K562 (cell line): ENCODE results near the gene OXSR1. TPM values are rescaled to one million over a fixed set of nuclear protein-coding genes. Genes with fewer than 3 reads are reported as not detected.

Experiments used
- polyA plus RNA-seq, 8 experiments: library from polyadenylated mRNA; depleted of rRNA in 4 of 8; stranded (reverse) in 5 of 8; unstranded in 3 of 8; fragments of >200 nt; fragmentation: Nextera tagmentation in 2 of 8; fragmentation: Illumina TruSeq in 1 of 8; extraction: Ambion mirVana in 2 of 8; extraction: Trizol in 1 of 8; gene quantifications; 2 replicates each; pipeline versions ENCODE4 v1.2.1 to v1.2.3, GENCODE V29; 2011 to 2014; ENCODE audit warnings: inconsistent platforms in 1 of 8, missing spikeins in 1 of 8
- small RNA-seq: library from RNA; depleted of rRNA; stranded (forward); fragments of <200 nt; gene quantifications from one replicate; pipeline ENCODE3, GENCODE V24; 2014
- total RNA-seq, 7 experiments: library from RNA; depleted of rRNA in 6 of 7; stranded (reverse); fragments of >200 nt in 6 of 7; fragmentation: Illumina TruSeq in 2 of 7; extraction: Trizol in 2 of 7; gene quantifications; 2 replicates each; pipeline versions ENCODE4 v1.2.1 to v1.2.3, GENCODE V29; 2011 to 2021; ENCODE audit warnings: low replicate concordance in 1 of 7

Gene OXSR1
- total and polyA plus RNA-seq, 9 of the 15 experiments (the other 6 are each of a cell fraction or from before 2014, with no cell fraction given), result 15.7 to 87.6 (median 48.7) TPM

Small RNA genes within 50 kb of the gene (small RNA-seq; reads per million reads assigned to genes)
- not detected for gene RF00019
- gene RNU6-235P, result not detected

Other genes with a start within 250 kb of the OXSR1 start
Only the 7 nearest of the 8 such genes appear.
- 12.6 and 17.4 TPM in 2 replicates for gene VILL, start 174.8 kb upstream of the OXSR1 start, total RNA-seq (2014; rRNA removed)
- gene VILL, start 174.8 kb upstream of the OXSR1 start, total RNA-seq (2014; rRNA removed; fragmentation: Illumina TruSeq; extraction: Trizol), result 3.3 and 4.3 TPM in 2 replicates
- 8.8 and 9.2 TPM in 2 replicates for gene VILL, start 174.8 kb upstream of the OXSR1 start, total RNA-seq (2015; rRNA removed; fragmentation: Illumina TruSeq; extraction: Trizol)
- gene VILL, start 174.8 kb upstream of the OXSR1 start, total RNA-seq (2021), result 12.4 and 13.4 TPM in 2 replicates
- gene VILL, start 174.8 kb upstream of the OXSR1 start, polyA plus RNA-seq (2011; rRNA removed), result 7.7 and 10.6 TPM in 2 replicates
- gene VILL, start 174.8 kb upstream of the OXSR1 start, polyA plus RNA-seq (2014; fragmentation: Illumina TruSeq; extraction: Trizol), result 8.7 and 9.8 TPM in 2 replicates
- under 1 TPM; 0.11 to 0.49 TPM for gene VILL, start 174.8 kb upstream of the OXSR1 start, polyA plus RNA-seq (2014; fragmentation: Nextera tagmentation; extraction: Ambion mirVana)
- 16.0 and 18.1 TPM in 2 replicates for gene VILL, start 174.8 kb upstream of the OXSR1 start, polyA plus RNA-seq (2014; rRNA removed)
- gene PLCD1, start 135.9 kb upstream of the OXSR1 start, total RNA-seq (2014; rRNA removed), result 152 and 190 TPM in 2 replicates
- gene PLCD1, start 135.9 kb upstream of the OXSR1 start, total RNA-seq (2014; rRNA removed; fragmentation: Illumina TruSeq; extraction: Trizol), result 60.7 and 88.3 TPM in 2 replicates
- 47.5 and 50.1 TPM in 2 replicates for gene PLCD1, start 135.9 kb upstream of the OXSR1 start, total RNA-seq (2015; rRNA removed; fragmentation: Illumina TruSeq; extraction: Trizol)
- 149 and 161 TPM in 2 replicates for gene PLCD1, start 135.9 kb upstream of the OXSR1 start, total RNA-seq (2021)
- 209 and 284 TPM in 2 replicates for gene PLCD1, start 135.9 kb upstream of the OXSR1 start, polyA plus RNA-seq (2011; rRNA removed)
- gene PLCD1, start 135.9 kb upstream of the OXSR1 start, polyA plus RNA-seq (2014; fragmentation: Illumina TruSeq; extraction: Trizol), result 135 and 145 TPM in 2 replicates
- gene PLCD1, start 135.9 kb upstream of the OXSR1 start, polyA plus RNA-seq (2014; fragmentation: Nextera tagmentation; extraction: Ambion mirVana), result 10 to 100 TPM in 1 of 2 experiments, 1 to 10 TPM in 1; 5.4 to 11.0 TPM
- gene PLCD1, start 135.9 kb upstream of the OXSR1 start, polyA plus RNA-seq (2014; rRNA removed), result 116 and 140 TPM in 2 replicates
- not detected in 2 replicates for gene DLEC1, start 126.3 kb upstream of the OXSR1 start, total RNA-seq (2014; rRNA removed)
- gene DLEC1, start 126.3 kb upstream of the OXSR1 start, total RNA-seq (2014; rRNA removed; fragmentation: Illumina TruSeq; extraction: Trizol), result not detected in 2 replicates
- gene DLEC1, start 126.3 kb upstream of the OXSR1 start, total RNA-seq (2015; rRNA removed; fragmentation: Illumina TruSeq; extraction: Trizol), result not detected in 2 replicates
- 0.02 TPM in 1 of 2 replicates, not detected in the other for gene DLEC1, start 126.3 kb upstream of the OXSR1 start, total RNA-seq (2021)
- gene DLEC1, start 126.3 kb upstream of the OXSR1 start, polyA plus RNA-seq (2011; rRNA removed), result not detected in 2 replicates
- not detected in 2 replicates for gene DLEC1, start 126.3 kb upstream of the OXSR1 start, polyA plus RNA-seq (2014; fragmentation: Illumina TruSeq; extraction: Trizol)
- under 1 TPM; 0.07 to 0.08 TPM for gene DLEC1, start 126.3 kb upstream of the OXSR1 start, polyA plus RNA-seq (2014; fragmentation: Nextera tagmentation; extraction: Ambion mirVana)
- gene DLEC1, start 126.3 kb upstream of the OXSR1 start, polyA plus RNA-seq (2014; rRNA removed), result not detected in 2 replicates
- gene ACAA1, start 28.4 kb upstream of the OXSR1 start, total RNA-seq (2014; rRNA removed), result 55.0 and 66.3 TPM in 2 replicates
- 23.6 and 34.5 TPM in 2 replicates for gene ACAA1, start 28.4 kb upstream of the OXSR1 start, total RNA-seq (2014; rRNA removed; fragmentation: Illumina TruSeq; extraction: Trizol)
- 53.5 and 62.3 TPM in 2 replicates for gene ACAA1, start 28.4 kb upstream of the OXSR1 start, total RNA-seq (2015; rRNA removed; fragmentation: Illumina TruSeq; extraction: Trizol)
- 66.8 and 67.9 TPM in 2 replicates for gene ACAA1, start 28.4 kb upstream of the OXSR1 start, total RNA-seq (2021)
- gene ACAA1, start 28.4 kb upstream of the OXSR1 start, polyA plus RNA-seq (2011; rRNA removed), result 60.2 and 92.0 TPM in 2 replicates
- 54.5 and 57.2 TPM in 2 replicates for gene ACAA1, start 28.4 kb upstream of the OXSR1 start, polyA plus RNA-seq (2014; fragmentation: Illumina TruSeq; extraction: Trizol)
- gene ACAA1, start 28.4 kb upstream of the OXSR1 start, polyA plus RNA-seq (2014; fragmentation: Nextera tagmentation; extraction: Ambion mirVana), result 1 to 10 TPM; 4.0 to 7.9 TPM
- gene ACAA1, start 28.4 kb upstream of the OXSR1 start, polyA plus RNA-seq (2014; rRNA removed), result 88.9 and 96.0 TPM in 2 replicates
- 13.3 and 25.3 TPM in 2 replicates for gene MYD88, start 26.9 kb upstream of the OXSR1 start, total RNA-seq (2014; rRNA removed)
- 3.2 and 3.3 TPM in 2 replicates for gene MYD88, start 26.9 kb upstream of the OXSR1 start, total RNA-seq (2014; rRNA removed; fragmentation: Illumina TruSeq; extraction: Trizol)
- gene MYD88, start 26.9 kb upstream of the OXSR1 start, total RNA-seq (2015; rRNA removed; fragmentation: Illumina TruSeq; extraction: Trizol), result 4.1 and 5.0 TPM in 2 replicates
- 33.0 and 33.1 TPM in 2 replicates for gene MYD88, start 26.9 kb upstream of the OXSR1 start, total RNA-seq (2021)
- gene MYD88, start 26.9 kb upstream of the OXSR1 start, polyA plus RNA-seq (2011; rRNA removed), result 37.6 and 37.8 TPM in 2 replicates
- 39.2 and 47.3 TPM in 2 replicates for gene MYD88, start 26.9 kb upstream of the OXSR1 start, polyA plus RNA-seq (2014; fragmentation: Illumina TruSeq; extraction: Trizol)
- 10 to 100 TPM; 19.5 to 37.7 TPM for gene MYD88, start 26.9 kb upstream of the OXSR1 start, polyA plus RNA-seq (2014; fragmentation: Nextera tagmentation; extraction: Ambion mirVana)
- gene MYD88, start 26.9 kb upstream of the OXSR1 start, polyA plus RNA-seq (2014; rRNA removed), result 27.6 and 37.7 TPM in 2 replicates
- not detected in 2 replicates for gene SLC22A13, start 100.3 kb downstream of the OXSR1 start, total RNA-seq (2014; rRNA removed)
- 0.13 and 0.18 TPM in 2 replicates for gene SLC22A13, start 100.3 kb downstream of the OXSR1 start, total RNA-seq (2014; rRNA removed; fragmentation: Illumina TruSeq; extraction: Trizol)
- gene SLC22A13, start 100.3 kb downstream of the OXSR1 start, total RNA-seq (2015; rRNA removed; fragmentation: Illumina TruSeq; extraction: Trizol), result 0.30 and 0.36 TPM in 2 replicates
- 0.29 and 0.49 TPM in 2 replicates for gene SLC22A13, start 100.3 kb downstream of the OXSR1 start, total RNA-seq (2021)
- 0.15 and 0.19 TPM in 2 replicates for gene SLC22A13, start 100.3 kb downstream of the OXSR1 start, polyA plus RNA-seq (2011; rRNA removed)
- 0.07 and 0.15 TPM in 2 replicates for gene SLC22A13, start 100.3 kb downstream of the OXSR1 start, polyA plus RNA-seq (2014; fragmentation: Illumina TruSeq; extraction: Trizol)
- not detected for gene SLC22A13, start 100.3 kb downstream of the OXSR1 start, polyA plus RNA-seq (2014; fragmentation: Nextera tagmentation; extraction: Ambion mirVana)
- 0.09 TPM in 1 of 2 replicates, not detected in the other for gene SLC22A13, start 100.3 kb downstream of the OXSR1 start, polyA plus RNA-seq (2014; rRNA removed)
- gene SLC22A14, start 116.8 kb downstream of the OXSR1 start, total RNA-seq (2014; rRNA removed), result not detected in 2 replicates
- gene SLC22A14, start 116.8 kb downstream of the OXSR1 start, total RNA-seq (2014; rRNA removed; fragmentation: Illumina TruSeq; extraction: Trizol), result not detected in 2 replicates
- gene SLC22A14, start 116.8 kb downstream of the OXSR1 start, total RNA-seq (2015; rRNA removed; fragmentation: Illumina TruSeq; extraction: Trizol), result 0.07 TPM in 1 of 2 replicates, not detected in the other
- gene SLC22A14, start 116.8 kb downstream of the OXSR1 start, total RNA-seq (2021), result not detected in 2 replicates
- gene SLC22A14, start 116.8 kb downstream of the OXSR1 start, polyA plus RNA-seq (2011; rRNA removed), result 0.04 TPM in 1 of 2 replicates, not detected in the other
- not detected in 2 replicates for gene SLC22A14, start 116.8 kb downstream of the OXSR1 start, polyA plus RNA-seq (2014; fragmentation: Illumina TruSeq; extraction: Trizol)
- gene SLC22A14, start 116.8 kb downstream of the OXSR1 start, polyA plus RNA-seq (2014; fragmentation: Nextera tagmentation; extraction: Ambion mirVana), result under 1 TPM in 1 of 2 experiments, not detected in 1; 0.03 TPM
- 0.07 TPM in 1 of 2 replicates, not detected in the other for gene SLC22A14, start 116.8 kb downstream of the OXSR1 start, polyA plus RNA-seq (2014; rRNA removed)